Measurements from ENCODE around the gene CD7.

- TF ChIP-seq CTCF (IDR thresholded peaks at IDR 0.05) (no peak), POLR2A (IDR thresholded peaks at IDR 0.05) (no peak), EP300 (IDR thresholded peaks at IDR 0.05) (no peak), POLR2AphosphoS5 (IDR thresholded peaks at IDR 0.05) (peak in 1 of 3 donors; percentile 24)
These were observed 15.4 kb upstream of the CD7 start for GRCh38 chr17:82332669-82333278.

Data from stomach (tissue), 4 donors.